ENCODE measurements around the gene ADAMTS8. TPM values are rescaled to one million over a fixed set of nuclear protein-coding genes. Genes with fewer than 3 reads are reported as not detected.

ADAMTS8 gene
- total and polyA plus RNA-seq, 9 of the 15 experiments (the other 6 are each of a cell fraction or from before 2014, with no cell fraction given) = not detected

DNA sequence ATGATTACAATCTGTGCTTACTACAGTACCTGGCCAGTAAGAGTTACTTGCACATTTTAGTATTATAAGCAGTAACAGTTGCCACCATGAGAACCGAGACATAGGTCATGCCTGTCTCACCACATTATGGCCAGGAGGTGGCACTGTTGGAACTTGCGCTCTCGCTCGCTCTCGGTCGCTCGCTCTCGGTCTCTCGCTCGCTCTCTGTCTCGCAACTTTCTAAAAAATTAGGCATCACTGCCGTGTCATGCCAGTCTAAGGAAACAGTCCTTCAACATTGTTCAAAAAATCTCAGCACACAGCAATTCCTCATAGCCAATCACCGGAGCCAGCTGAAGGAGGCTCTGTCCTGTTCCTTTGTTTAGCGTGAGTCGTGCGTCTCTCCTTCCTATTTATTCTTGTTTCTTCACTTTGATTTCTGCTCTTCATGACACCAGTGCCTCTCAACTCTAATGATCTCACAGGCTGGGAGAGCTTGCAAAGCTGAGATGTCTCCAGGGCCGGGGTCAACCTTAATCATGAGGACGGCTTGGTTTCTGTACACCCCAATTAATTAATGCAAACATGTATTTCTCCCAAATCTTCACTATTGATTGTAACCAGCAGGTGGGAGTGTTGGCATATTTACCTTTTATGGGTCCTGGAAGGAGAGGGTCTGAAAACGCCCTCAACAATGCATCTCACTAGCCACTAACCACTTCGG lies 6.3 kb upstream of the ADAMTS8 start (continued):
- TF ChIP-seq SAFB (IDR thresholded peaks at IDR 0.05; ENCODE audit: borderline replicate concordance, low read depth, low read length) = no peak
- no peak for TF ChIP-seq HNRNPLL (IDR thresholded peaks at IDR 0.05; ENCODE audit: low read depth, low read length, poor library complexity, severe bottlenecking)
- TF ChIP-seq ZNF780A (CRISPR knock-in tag; IDR thresholded peaks at IDR 0.05) = no peak
- TF ChIP-seq ZNF696 (CRISPR knock-in tag; conservative IDR thresholded peaks at IDR 0.05) = no peak
- TF ChIP-seq ZNF316 (IDR thresholded peaks at IDR 0.05) = no peak
- TF ChIP-seq CREB3L1 (IDR thresholded peaks at IDR 0.05; ENCODE audit: borderline replicate concordance, low read depth) = no peak
- TF ChIP-seq, protein P1, sequence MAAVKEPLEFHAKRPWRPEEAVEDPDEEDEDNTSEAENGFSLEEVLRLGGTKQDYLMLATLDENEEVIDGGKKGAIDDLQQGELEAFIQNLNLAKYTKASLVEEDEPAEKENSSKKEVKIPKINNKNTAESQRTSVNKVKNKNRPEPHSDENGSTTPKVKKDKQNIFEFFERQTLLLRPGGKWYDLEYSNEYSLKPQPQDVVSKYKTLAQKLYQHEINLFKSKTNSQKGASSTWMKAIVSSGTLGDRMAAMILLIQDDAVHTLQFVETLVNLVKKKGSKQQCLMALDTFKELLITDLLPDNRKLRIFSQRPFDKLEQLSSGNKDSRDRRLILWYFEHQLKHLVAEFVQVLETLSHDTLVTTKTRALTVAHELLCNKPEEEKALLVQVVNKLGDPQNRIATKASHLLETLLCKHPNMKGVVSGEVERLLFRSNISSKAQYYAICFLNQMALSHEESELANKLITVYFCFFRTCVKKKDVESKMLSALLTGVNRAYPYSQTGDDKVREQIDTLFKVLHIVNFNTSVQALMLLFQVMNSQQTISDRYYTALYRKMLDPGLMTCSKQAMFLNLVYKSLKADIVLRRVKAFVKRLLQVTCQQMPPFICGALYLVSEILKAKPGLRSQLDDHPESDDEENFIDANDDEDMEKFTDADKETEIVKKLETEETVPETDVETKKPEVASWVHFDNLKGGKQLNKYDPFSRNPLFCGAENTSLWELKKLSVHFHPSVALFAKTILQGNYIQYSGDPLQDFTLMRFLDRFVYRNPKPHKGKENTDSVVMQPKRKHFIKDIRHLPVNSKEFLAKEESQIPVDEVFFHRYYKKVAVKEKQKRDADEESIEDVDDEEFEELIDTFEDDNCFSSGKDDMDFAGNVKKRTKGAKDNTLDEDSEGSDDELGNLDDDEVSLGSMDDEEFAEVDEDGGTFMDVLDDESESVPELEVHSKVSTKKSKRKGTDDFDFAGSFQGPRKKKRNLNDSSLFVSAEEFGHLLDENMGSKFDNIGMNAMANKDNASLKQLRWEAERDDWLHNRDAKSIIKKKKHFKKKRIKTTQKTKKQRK (IDR thresholded peaks at IDR 0.05; ENCODE audit: borderline replicate concordance, low read depth, low read length) = no peak
- 0 out of 2 replicates have a peak, but pooled peaks have one; percentile 33 for TF ChIP-seq CTBP1 (IDR thresholded peaks at IDR 0.05; ENCODE audit: borderline replicate concordance)
- no peak for TF ChIP-seq ADNP (tag; IDR thresholded peaks at IDR 0.05)
- TF ChIP-seq, protein P2, sequence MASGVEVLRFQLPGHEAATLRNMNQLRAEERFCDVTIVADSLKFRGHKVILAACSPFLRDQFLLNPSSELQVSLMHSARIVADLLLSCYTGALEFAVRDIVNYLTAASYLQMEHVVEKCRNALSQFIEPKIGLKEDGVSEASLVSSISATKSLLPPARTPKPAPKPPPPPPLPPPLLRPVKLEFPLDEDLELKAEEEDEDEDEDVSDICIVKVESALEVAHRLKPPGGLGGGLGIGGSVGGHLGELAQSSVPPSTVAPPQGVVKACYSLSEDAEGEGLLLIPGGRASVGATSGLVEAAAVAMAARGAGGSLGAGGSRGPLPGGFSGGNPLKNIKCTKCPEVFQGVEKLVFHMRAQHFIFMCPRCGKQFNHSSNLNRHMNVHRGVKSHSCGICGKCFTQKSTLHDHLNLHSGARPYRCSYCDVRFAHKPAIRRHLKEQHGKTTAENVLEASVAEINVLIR (CRISPR knock-in tag; IDR thresholded peaks at IDR 0.05) = no peak
- TF ChIP-seq, protein P3, sequence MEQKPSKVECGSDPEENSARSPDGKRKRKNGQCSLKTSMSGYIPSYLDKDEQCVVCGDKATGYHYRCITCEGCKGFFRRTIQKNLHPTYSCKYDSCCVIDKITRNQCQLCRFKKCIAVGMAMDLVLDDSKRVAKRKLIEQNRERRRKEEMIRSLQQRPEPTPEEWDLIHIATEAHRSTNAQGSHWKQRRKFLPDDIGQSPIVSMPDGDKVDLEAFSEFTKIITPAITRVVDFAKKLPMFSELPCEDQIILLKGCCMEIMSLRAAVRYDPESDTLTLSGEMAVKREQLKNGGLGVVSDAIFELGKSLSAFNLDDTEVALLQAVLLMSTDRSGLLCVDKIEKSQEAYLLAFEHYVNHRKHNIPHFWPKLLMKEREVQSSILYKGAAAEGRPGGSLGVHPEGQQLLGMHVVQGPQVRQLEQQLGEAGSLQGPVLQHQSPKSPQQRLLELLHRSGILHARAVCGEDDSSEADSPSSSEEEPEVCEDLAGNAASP (IDR thresholded peaks at IDR 0.05) = no peak
- no peak for TF ChIP-seq NEUROD1 (IDR thresholded peaks at IDR 0.05; ENCODE audit: borderline replicate concordance, low read depth, low read length, partially characterized antibody)
- TF ChIP-seq CHD1 (IDR thresholded peaks at IDR 0.05; ENCODE audit: low read length) = no peak
- no peak for TF ChIP-seq EWSR1 (IDR thresholded peaks at IDR 0.05; ENCODE audit: borderline replicate concordance, low read depth, partially characterized antibody)
- no peak for TF ChIP-seq ZNF77 (CRISPR knock-in tag; IDR thresholded peaks at IDR 0.05)
- no peak for TF ChIP-seq IFI16 (CRISPR knock-in tag; IDR thresholded peaks at IDR 0.05)
- TF ChIP-seq TRIM25 (IDR thresholded peaks at IDR 0.05; ENCODE audit: borderline replicate concordance) = no peak
- peak; percentile 59; the same call in 1 of the 2 replicates for TF ChIP-seq BCOR (IDR thresholded peaks at IDR 0.05)
- TF ChIP-seq TGIF2 (CRISPR knock-in tag; IDR thresholded peaks at IDR 0.05) = no peak
